ENCODE data around the gene TAS2R60. TPM values are rescaled to one million over a fixed set of nuclear protein-coding genes. Genes with fewer than 3 reads are reported as not detected.
"Not testable (repeated sequence)": the region's sequence is repeated elsewhere in the genome, so short reads cannot be mapped to it uniquely, and the experiment has no call there.

The TAS2R60 gene
- total RNA-seq, 1 donor from 2014 or later = not detected

GRCh38 chr7:143463957-143464356 lies 20.7 kb downstream of the TAS2R60 start:
- no peak for DNase-seq (ENCODE audit: extremely low read depth, low read depth, low spot score)

GRCh38 chr7:143467724-143468123 lies 24.5 kb downstream of the TAS2R60 start:
- no peak for DNase-seq (ENCODE audit: extremely low read depth, low read depth, low spot score)

GRCh38 chr7:143472071-143472689 lies 28.9 kb downstream of the TAS2R60 start:
- DNase-seq (ENCODE audit: extremely low read depth, low read depth, low spot score) = not testable (repeated sequence)

- DNase-seq (ENCODE audit: extremely low read depth, low read depth, low spot score) = no peak
Measured at GRCh38 chr7:143477501-143478150, 34.4 kb downstream of the TAS2R60 start, which contains the start of gene TAS2R41. TSS of gene TAS2R41 (plus strand) at chr7:143477873. CDS start at chr7:143477873, 0 bp downstream.

GRCh38 chr7:143479055-143479766 lies 36.0 kb downstream of the TAS2R60 start:
- no peak for DNase-seq (ENCODE audit: extremely low read depth, low read depth, low spot score)

- DNase-seq (ENCODE audit: extremely low read depth, low read depth, low spot score) = no peak
Measured at GRCh38 chr7:143480501-143480900, 37.2 kb downstream of the TAS2R60 start.

- DNase-seq (ENCODE audit: extremely low read depth, low read depth, low spot score) = no peak
Measured at GRCh38 chr7:143484119-143484518, 40.9 kb downstream of the TAS2R60 start.

- DNase-seq (ENCODE audit: extremely low read depth, low read depth, low spot score) = no peak
Measured at GRCh38 chr7:143485094-143485493, 41.8 kb downstream of the TAS2R60 start.

GRCh38 chr7:143485500-143485899 lies 42.2 kb downstream of the TAS2R60 start:
- no peak for DNase-seq (ENCODE audit: extremely low read depth, low read depth, low spot score)

GRCh38 chr7:143486266-143486665 lies 43.0 kb downstream of the TAS2R60 start:
- DNase-seq (ENCODE audit: extremely low read depth, low read depth, low spot score) = not testable (repeated sequence)

GRCh38 chr7:143487061-143487460 lies 43.8 kb downstream of the TAS2R60 start:
- no peak for DNase-seq (ENCODE audit: extremely low read depth, low read depth, low spot score)

GRCh38 chr7:143487566-143487965 lies 44.3 kb downstream of the TAS2R60 start:
- no peak for DNase-seq (ENCODE audit: extremely low read depth, low read depth, low spot score)

GRCh38 chr7:143490717-143491306 lies 47.6 kb downstream of the TAS2R60 start:
- DNase-seq (ENCODE audit: extremely low read depth, low read depth, low spot score) = no peak

- peak; percentile 92 for DNase-seq (ENCODE audit: extremely low read depth, low read depth, low spot score)
Measured at GRCh38 chr7:143492043-143492471, 48.8 kb downstream of the TAS2R60 start.

GRCh38 chr7:143492799-143493739 lies 49.8 kb downstream of the TAS2R60 start:
- DNase-seq (ENCODE audit: extremely low read depth, low read depth, low spot score) = no peak

GRCh38 chr7:143493751-143494150 lies 50.5 kb downstream of the TAS2R60 start:
- DNase-seq (ENCODE audit: extremely low read depth, low read depth, low spot score) = no peak
